GM21390 (cell line): ENCODE data around the gene CHST7.

ENCODE experiments used
- ATAC-seq: cut with Tn5 transposase; IDR thresholded peaks from one replicate; pipeline ENCODE4 v1.9.1; 2021; ENCODE audit not compliant: unreplicated experiment

Gene CHST7

GRCh38 chrX:46572340-46572936, 1.1 kb upstream of the CHST7 start:
- peak; percentile 44 for ATAC-seq

- ATAC-seq = peak; percentile 35
These were observed 568 bp downstream of the CHST7 start for GRCh38 chrX:46573892-46574773.

- no peak for ATAC-seq
These were observed 1.3 kb downstream of the CHST7 start for GRCh38 chrX:46574774-46575381.

- ATAC-seq = no peak
These were observed 2.0 kb downstream of the CHST7 start for GRCh38 chrX:46575586-46575985.

GRCh38 chrX:46575991-46576392, 2.4 kb downstream of the CHST7 start:
- no peak for ATAC-seq

- ATAC-seq = no peak
These were observed 2.9 kb downstream of the CHST7 start for GRCh38 chrX:46576458-46576857.

GRCh38 chrX:46577221-46578005, 3.8 kb downstream of the CHST7 start:
- ATAC-seq = no peak

- ATAC-seq = no peak
These were observed 5.7 kb downstream of the CHST7 start for GRCh38 chrX:46579250-46579649.

GRCh38 chrX:46580613-46581012, 7.0 kb downstream of the CHST7 start:
- ATAC-seq = no peak

GRCh38 chrX:46582325-46582724, 8.8 kb downstream of the CHST7 start:
- no peak for ATAC-seq

GRCh38 chrX:46582966-46583365, 9.4 kb downstream of the CHST7 start:
- no peak for ATAC-seq

GRCh38 chrX:46584736-46585135, 11.2 kb downstream of the CHST7 start:
- ATAC-seq = no peak

GRCh38 chrX:46587158-46587557, 13.6 kb downstream of the CHST7 start:
- ATAC-seq = peak; percentile 74

GRCh38 chrX:46587753-46588171, 14.2 kb downstream of the CHST7 start:
- no peak for ATAC-seq

- no peak for ATAC-seq
These were observed 14.7 kb downstream of the CHST7 start for GRCh38 chrX:46588263-46588662.

- ATAC-seq = no peak
These were observed 16.6 kb downstream of the CHST7 start for GRCh38 chrX:46589977-46590723.

GRCh38 chrX:46595084-46595483, 21.5 kb downstream of the CHST7 start:
- no peak for ATAC-seq

- ATAC-seq = no peak
These were observed 23.6 kb downstream of the CHST7 start for GRCh38 chrX:46597208-46597607.

GRCh38 chrX:46597771-46598170, 24.2 kb downstream of the CHST7 start:
- no peak for ATAC-seq

- ATAC-seq = no peak
These were observed 25.5 kb downstream of the CHST7 start for GRCh38 chrX:46599051-46599560.
